HG03280 (cell line): ENCODE data around the gene LMOD2.

Experiments
- ATAC-seq: cut with Tn5 transposase; IDR thresholded peaks from one replicate; pipeline ENCODE4 v1.9.1; 2021; ENCODE audit warnings: mild to moderate bottlenecking, moderate library complexity; ENCODE audit not compliant: unreplicated experiment

Gene LMOD2

GRCh38 chr7:123639631-123640030, 16.0 kb upstream of the LMOD2 start:
- ATAC-seq: no peak

- ATAC-seq: no peak
Measured at GRCh38 chr7:123640583-123640982, 15.1 kb upstream of the LMOD2 start.

GRCh38 chr7:123641901-123642300, 13.8 kb upstream of the LMOD2 start:
- ATAC-seq: no peak

GRCh38 chr7:123643495-123644441, 11.9 kb upstream of the LMOD2 start:
- ATAC-seq: no peak

GRCh38 chr7:123645516-123645915, 10.2 kb upstream of the LMOD2 start:
- no peak for ATAC-seq

GRCh38 chr7:123647106-123647730, 8.4 kb upstream of the LMOD2 start:
- no peak for ATAC-seq

- no peak for ATAC-seq
Measured at GRCh38 chr7:123649964-123650363, 5.7 kb upstream of the LMOD2 start.

- ATAC-seq: no peak
Measured at GRCh38 chr7:123650595-123650994, 5.1 kb upstream of the LMOD2 start.

- ATAC-seq: no peak
Measured at GRCh38 chr7:123652406-123652805, 3.3 kb upstream of the LMOD2 start.

GRCh38 chr7:123653162-123653561, 2.5 kb upstream of the LMOD2 start:
- ATAC-seq: no peak

- ATAC-seq: no peak
Measured at GRCh38 chr7:123656544-123657303, 1.1 kb downstream of the LMOD2 start.

GRCh38 chr7:123657304-123657685, 1.6 kb downstream of the LMOD2 start:
- no peak for ATAC-seq

- ATAC-seq: no peak
Measured at GRCh38 chr7:123658023-123658422, 2.4 kb downstream of the LMOD2 start.

GRCh38 chr7:123660514-123661354, 5.1 kb downstream of the LMOD2 start:
- ATAC-seq: no peak

GRCh38 chr7:123661765-123662164, 6.1 kb downstream of the LMOD2 start:
- no peak for ATAC-seq

GRCh38 chr7:123662293-123662692, 6.6 kb downstream of the LMOD2 start:
- no peak for ATAC-seq

GRCh38 chr7:123662755-123663154, 7.1 kb downstream of the LMOD2 start:
- no peak for ATAC-seq

- ATAC-seq: no peak
Measured at GRCh38 chr7:123663200-123663599, 7.5 kb downstream of the LMOD2 start.

GRCh38 chr7:123665157-123665556, 9.5 kb downstream of the LMOD2 start:
- ATAC-seq: no peak

GRCh38 chr7:123665896-123666295, 10.2 kb downstream of the LMOD2 start:
- no peak for ATAC-seq

- no peak for ATAC-seq
Measured at GRCh38 chr7:123666492-123666891, 10.8 kb downstream of the LMOD2 start.
